T47D (cell line): ENCODE results near the gene IFT80.

Experiments used
- DNase-seq, 2 experiments: peaks; one replicate each; pipeline versions ENCODE4 v3.0.0 to v3.0.0-alpha.2; 2011 to 2012; ENCODE audit warnings: low read depth in 1 of 2, low spot score in 1 of 2
- JUND ChIP-seq: IDR thresholded peaks from 2 replicates; pipeline ENCODE4 v1.6.1; 2012; ENCODE audit warnings: low read depth
- in situ Hi-C: cut with HindIII; loops from 2 replicates; pipeline ENCODE4 v1.10.0; 2016; ENCODE audit warnings: low sequenced_read_pairs, low pct_unique_long_range_greater_than_20kb

IFT80 gene

GRCh38 chr3:160413613-160414248 lies 14.7 kb upstream of the IFT80 start:
- peak in 1 of 2 experiments; percentile 86 for DNase-seq
- no peak for TF ChIP-seq JUND
- in situ Hi-C loops: no loop called here

GRCh38 chr3:160412477-160412876 lies 13.5 kb upstream of the IFT80 start:
- no peak for TF ChIP-seq JUND
- no peak for DNase-seq
- in situ Hi-C loops: no loop called here

GRCh38 chr3:160409812-160410610 lies 11.0 kb upstream of the IFT80 start:
- TF ChIP-seq JUND: no peak
- in situ Hi-C loops: no loop called here
- DNase-seq: no peak

- DNase-seq: peak in 1 of 2 experiments; percentile 26
- in situ Hi-C loops: no loop called here
- TF ChIP-seq JUND: no peak
Observed at GRCh38 chr3:160403796-160404470, 4.9 kb upstream of the IFT80 start.

GRCh38 chr3:160403028-160403545 lies 4.1 kb upstream of the IFT80 start:
- TF ChIP-seq JUND: no peak
- in situ Hi-C loops: no loop called here
- peak in 1 of 2 experiments; percentile 34 for DNase-seq

GRCh38 chr3:160402221-160403027 lies 3.4 kb upstream of the IFT80 start:
- no peak for TF ChIP-seq JUND
- in situ Hi-C loops: no loop called here
- peak in 1 of 2 experiments; percentile 26 for DNase-seq

GRCh38 chr3:160401291-160402095 lies 2.5 kb upstream of the IFT80 start:
- in situ Hi-C loops: no loop called here
- no peak for TF ChIP-seq JUND
- DNase-seq: peak in 1 of 2 experiments; percentile 71

- TF ChIP-seq JUND: no peak
- peak in 1 of 2 experiments; percentile 47 for DNase-seq
- in situ Hi-C loops: no loop called here
Observed at GRCh38 chr3:160400702-160401150, 1.7 kb upstream of the IFT80 start.

GRCh38 chr3:160400030-160400701 lies 1.1 kb upstream of the IFT80 start:
- no peak for TF ChIP-seq JUND
- in situ Hi-C loops: no loop called here
- DNase-seq: peak in 1 of 2 experiments; percentile 63

- in situ Hi-C loops: no loop called here
- TF ChIP-seq JUND: no peak
- no peak for DNase-seq
Observed at GRCh38 chr3:160398820-160399124, 253 bp downstream of the IFT80 start.

GRCh38 chr3:160395297-160395696 lies 3.7 kb downstream of the IFT80 start:
- no peak for DNase-seq
- TF ChIP-seq JUND: no peak
- in situ Hi-C loops: no loop called here
